A549 (cell line): ENCODE results near the gene LHFPL2.

Experiments
- CBX2 ChIP-seq: fragments of 200-600 bp; sonication (generic); IDR thresholded peaks from 2 replicates; pipeline ENCODE4 v1.6.1; 2016; ENCODE audit warnings: low read depth, mild to moderate bottlenecking, borderline replicate concordance
- CEBPB ChIP-seq, 2 experiments: fragments of >200 bp in 1 of 2; sonication (Bioruptor Twin) in 1 of 2; formaldehyde crosslinking in 1 of 2; IDR thresholded peaks; 2 replicates each; pipeline ENCODE4 v1.6.1; 2012 to 2016
- EP300 ChIP-seq, 2 experiments: fragments of >200 bp; sonication (Bioruptor Twin); formaldehyde crosslinking; IDR thresholded peaks; 2 replicates in 1 of 2; 3 replicates in 1 of 2; pipeline ENCODE4 v1.6.1; 2016 to 2017
- ESRRA ChIP-seq: fragments of 150-350 bp; IDR thresholded peaks from 2 replicates; pipeline ENCODE4 v1.6.1; 2014; ENCODE audit warnings: mild to moderate bottlenecking, low read length, borderline replicate concordance
- FOSB ChIP-seq: fragments of 250-450 bp; sonication (Bioruptor Pico); IDR thresholded peaks from 2 replicates; pipeline ENCODE4 v1.5.0; 2020; ENCODE audit warnings: mild to moderate bottlenecking, moderate library complexity
- KDM1A ChIP-seq: fragments of 200-600 bp; sonication (generic); IDR thresholded peaks from 2 replicates; pipeline ENCODE4 v1.6.1; 2016; ENCODE audit warnings: low read depth, mild to moderate bottlenecking
- MAFK ChIP-seq: fragments of 450-650 bp; IDR thresholded peaks from 2 replicates; pipeline ENCODE4 v1.6.1; 2014; ENCODE audit not compliant: partially characterized antibody
- MAZ ChIP-seq: fragments of 150-350 bp; IDR thresholded peaks from 2 replicates; pipeline ENCODE4 v1.6.1; 2014; ENCODE audit warnings: antibody characterized with exemption, low read depth, low read length, borderline replicate concordance
- TP53 ChIP-seq: fragments of 250-450 bp; sonication (Bioruptor Pico); IDR thresholded peaks from 2 replicates; pipeline ENCODE4 v1.5.0; 2021; ENCODE audit warnings: mild to moderate bottlenecking, moderate library complexity
- TF ChIP-seq, protein P1 (sequence below): fragments of >200 bp; sonication (Bioruptor Twin); formaldehyde crosslinking; IDR thresholded peaks from 3 replicates; pipeline ENCODE4 v1.5.1; 2016
- TF ChIP-seq, protein P2 (sequence below): fragments of 450-650 bp; IDR thresholded peaks from 2 replicates; pipeline ENCODE4 v1.6.1; 2014; ENCODE audit warnings: antibody characterized with exemption

DNA sequence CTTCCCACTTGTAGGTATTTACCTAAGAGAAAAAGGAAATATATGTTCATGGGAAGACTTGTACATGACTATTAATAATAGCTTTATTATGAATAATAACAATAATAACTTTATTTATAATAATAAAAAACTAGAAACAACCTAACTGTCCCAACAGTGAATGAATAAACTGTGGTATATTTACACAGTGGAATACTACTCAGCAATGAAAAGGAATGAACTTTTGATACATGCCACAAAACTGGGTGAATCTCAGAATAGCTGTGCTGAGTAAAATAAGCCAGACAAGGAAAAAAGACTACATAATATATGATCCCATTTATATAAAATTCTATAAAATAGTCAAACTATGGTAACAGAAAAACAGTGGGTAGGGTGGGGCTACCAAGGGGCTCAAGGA, 199.5 kb downstream of the LHFPL2 start:
- TF ChIP-seq, protein P1, sequence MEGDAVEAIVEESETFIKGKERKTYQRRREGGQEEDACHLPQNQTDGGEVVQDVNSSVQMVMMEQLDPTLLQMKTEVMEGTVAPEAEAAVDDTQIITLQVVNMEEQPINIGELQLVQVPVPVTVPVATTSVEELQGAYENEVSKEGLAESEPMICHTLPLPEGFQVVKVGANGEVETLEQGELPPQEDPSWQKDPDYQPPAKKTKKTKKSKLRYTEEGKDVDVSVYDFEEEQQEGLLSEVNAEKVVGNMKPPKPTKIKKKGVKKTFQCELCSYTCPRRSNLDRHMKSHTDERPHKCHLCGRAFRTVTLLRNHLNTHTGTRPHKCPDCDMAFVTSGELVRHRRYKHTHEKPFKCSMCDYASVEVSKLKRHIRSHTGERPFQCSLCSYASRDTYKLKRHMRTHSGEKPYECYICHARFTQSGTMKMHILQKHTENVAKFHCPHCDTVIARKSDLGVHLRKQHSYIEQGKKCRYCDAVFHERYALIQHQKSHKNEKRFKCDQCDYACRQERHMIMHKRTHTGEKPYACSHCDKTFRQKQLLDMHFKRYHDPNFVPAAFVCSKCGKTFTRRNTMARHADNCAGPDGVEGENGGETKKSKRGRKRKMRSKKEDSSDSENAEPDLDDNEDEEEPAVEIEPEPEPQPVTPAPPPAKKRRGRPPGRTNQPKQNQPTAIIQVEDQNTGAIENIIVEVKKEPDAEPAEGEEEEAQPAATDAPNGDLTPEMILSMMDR: no peak
- TF ChIP-seq ESRRA (no peak), TP53 (CRISPR knock-in tag) (no peak), EP300 (IDR thresholded peaks at IDR 0.05) (no peak), MAFK (no peak), KDM1A (no peak), MAZ (no peak), CBX2 (no peak), CEBPB (IDR thresholded peaks at IDR 0.05) (no peak), FOSB (CRISPR knock-in tag) (no peak)
- TF ChIP-seq, protein P2, sequence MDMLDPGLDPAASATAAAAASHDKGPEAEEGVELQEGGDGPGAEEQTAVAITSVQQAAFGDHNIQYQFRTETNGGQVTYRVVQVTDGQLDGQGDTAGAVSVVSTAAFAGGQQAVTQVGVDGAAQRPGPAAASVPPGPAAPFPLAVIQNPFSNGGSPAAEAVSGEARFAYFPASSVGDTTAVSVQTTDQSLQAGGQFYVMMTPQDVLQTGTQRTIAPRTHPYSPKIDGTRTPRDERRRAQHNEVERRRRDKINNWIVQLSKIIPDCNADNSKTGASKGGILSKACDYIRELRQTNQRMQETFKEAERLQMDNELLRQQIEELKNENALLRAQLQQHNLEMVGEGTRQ: no peak
